SK-N-SH treated with all-trans-retinoic acid at 6 μM for 48 hours (cell line): Measurements from ENCODE around the gene CSE1L.
"Not testable (repeated sequence)": the region's sequence is repeated elsewhere in the genome, so short reads cannot be mapped to it uniquely, and the experiment has no call there.

ENCODE experiments used
- ATAC-seq: fragments of 200-7000 bp; cut with Tn5 transposase; 3 replicates; pipeline ENCODE4 v1.9.1; 2020; ENCODE audit warnings: mild to moderate bottlenecking, moderate library complexity
- ARNTL ChIP-seq: fragments of 450-650 bp; formaldehyde crosslinking; IDR thresholded peaks from 2 replicates; pipeline ENCODE4 v1.5.0; 2020; ENCODE audit warnings: low read depth, mild to moderate bottlenecking, moderate library complexity, borderline replicate concordance
- BACH2 ChIP-seq: fragments of 250-450 bp; sonication (Bioruptor Pico); IDR thresholded peaks from 2 replicates; pipeline ENCODE4 v1.9.0; 2021; ENCODE audit warnings: mild to moderate bottlenecking, borderline replicate concordance
- CREB5 ChIP-seq: fragments of 250-450 bp; sonication (Bioruptor Pico); IDR thresholded peaks from 2 replicates; pipeline ENCODE4 v1.5.1; 2020; ENCODE audit warnings: low read depth, mild to moderate bottlenecking, moderate library complexity
- CSDC2 ChIP-seq: fragments of 250-450 bp; sonication (Bioruptor Pico); IDR thresholded peaks from 2 replicates; pipeline ENCODE4 v1.5.0; 2020; ENCODE audit warnings: mild to moderate bottlenecking, moderate library complexity
- CSRNP3 ChIP-seq: fragments of 250-450 bp; sonication (Bioruptor Pico); IDR thresholded peaks from 2 replicates; pipeline ENCODE4 v1.5.1; 2021; ENCODE audit warnings: mild to moderate bottlenecking, moderate library complexity
- ESRRG ChIP-seq: fragments of 250-450 bp; sonication (Bioruptor Pico); IDR thresholded peaks from 2 replicates; pipeline ENCODE4 v1.6.1; 2021; ENCODE audit warnings: mild to moderate bottlenecking
- GLIS3 ChIP-seq: fragments of 250-450 bp; sonication (Bioruptor Pico); IDR thresholded peaks from 2 replicates; pipeline ENCODE4 v1.5.0; 2020; ENCODE audit warnings: mild to moderate bottlenecking, moderate library complexity
- ISL1 ChIP-seq: fragments of 250-450 bp; sonication (Bioruptor Pico); IDR thresholded peaks from 2 replicates; pipeline ENCODE4 v2.1.2; 2022; ENCODE audit warnings: mild to moderate bottlenecking, moderate library complexity
- OSR1 ChIP-seq: fragments of 250-450 bp; sonication (Bioruptor Pico); IDR thresholded peaks from 2 replicates; pipeline ENCODE4 v1.8.0; 2022; ENCODE audit warnings: moderate library complexity, mild to moderate bottlenecking, inconsistent platforms
- PATZ1 ChIP-seq: fragments of 250-450 bp; sonication (Bioruptor Pico); IDR thresholded peaks from 2 replicates; pipeline ENCODE4 v1.8.0; 2020; ENCODE audit warnings: mild to moderate bottlenecking, moderate library complexity, borderline replicate concordance
- POU6F1 ChIP-seq: fragments of 250-450 bp; sonication (Bioruptor Pico); IDR thresholded peaks from 2 replicates; pipeline ENCODE4 v1.8.0; 2021; ENCODE audit warnings: low read depth, mild to moderate bottlenecking, moderate library complexity, borderline replicate concordance
- RARB ChIP-seq: fragments of 250-450 bp; sonication (Bioruptor Pico); IDR thresholded peaks from 2 replicates; pipeline ENCODE4 v1.8.0; 2021; ENCODE audit warnings: mild to moderate bottlenecking, moderate library complexity
- SNAI2 ChIP-seq: fragments of 250-450 bp; sonication (Bioruptor Pico); IDR thresholded peaks from 2 replicates; pipeline ENCODE4 v1.5.0; 2020; ENCODE audit warnings: mild to moderate bottlenecking, moderate library complexity
- TCF4 ChIP-seq: fragments of 250-450 bp; sonication (Bioruptor Pico); IDR thresholded peaks from 2 replicates; pipeline ENCODE4 v1.8.0; 2021; ENCODE audit warnings: mild to moderate bottlenecking, moderate library complexity, borderline replicate concordance
- TOX ChIP-seq: fragments of 250-450 bp; sonication (Bioruptor Pico); IDR thresholded peaks from 2 replicates; pipeline ENCODE4 v1.8.0; 2021; ENCODE audit warnings: mild to moderate bottlenecking, moderate library complexity, borderline replicate concordance
- TSHZ2 ChIP-seq: fragments of 250-450 bp; sonication (Bioruptor Pico); IDR thresholded peaks from 2 replicates; pipeline ENCODE4 v1.5.0; 2020; ENCODE audit warnings: mild to moderate bottlenecking, moderate library complexity
- ZC3H10 ChIP-seq: fragments of 250-450 bp; sonication (Bioruptor Pico); IDR thresholded peaks from 2 replicates; pipeline ENCODE4 v1.5.1; 2021; ENCODE audit warnings: mild to moderate bottlenecking, moderate library complexity
- ZFP3 ChIP-seq: fragments of 250-450 bp; sonication (Bioruptor Pico); IDR thresholded peaks from 2 replicates; pipeline ENCODE4 v1.5.0; 2020; ENCODE audit warnings: mild to moderate bottlenecking, moderate library complexity
- ZFP30 ChIP-seq: fragments of 450-650 bp; formaldehyde crosslinking; IDR thresholded peaks from 2 replicates; pipeline ENCODE4 v1.5.0; 2022; ENCODE audit warnings: mild to moderate bottlenecking, moderate library complexity
- ZNF565 ChIP-seq: fragments of 450-650 bp; formaldehyde crosslinking; conservative IDR thresholded peaks from 2 replicates; pipeline ENCODE4 v1.5.0; 2020; ENCODE audit warnings: low read depth, mild to moderate bottlenecking, moderate library complexity
- ZNF70 ChIP-seq: fragments of 450-650 bp; formaldehyde crosslinking; IDR thresholded peaks from 2 replicates; pipeline ENCODE4 v1.5.0; 2020; ENCODE audit warnings: mild to moderate bottlenecking, moderate library complexity

The CSE1L gene

GRCh38 chr20:49082295-49082694 is 36.2 kb downstream of the CSE1L start:
- not testable (repeated sequence) for ATAC-seq

GRCh38 chr20:49091104-49091503 is 45.0 kb downstream of the CSE1L start:
- no peak for TF ChIP-seq ZC3H10
- ATAC-seq, result no peak

- no peak for ATAC-seq
These were observed 45.6 kb downstream of the CSE1L start for GRCh38 chr20:49091762-49092161.

GRCh38 chr20:49096203-49096730 is 50.2 kb downstream of the CSE1L start:
- no peak for TF ChIP-seq BACH2 (CRISPR knock-in tag)
- TF ChIP-seq CSRNP3 (CRISPR knock-in tag), result no peak
- no peak for TF ChIP-seq TSHZ2 (CRISPR knock-in tag)
- no peak for TF ChIP-seq ESRRG (CRISPR knock-in tag)
- TF ChIP-seq ARNTL (CRISPR knock-in tag), result no peak
- TF ChIP-seq ZNF565 (CRISPR knock-in tag), result no peak
- TF ChIP-seq TCF4, result no peak
- no peak for TF ChIP-seq GLIS3 (CRISPR knock-in tag)
- no peak for TF ChIP-seq PATZ1
- TF ChIP-seq CREB5 (CRISPR knock-in tag), result no peak
- no peak for TF ChIP-seq CSDC2
- TF ChIP-seq ISL1, result no peak
- no peak for TF ChIP-seq POU6F1 (CRISPR knock-in tag)
- no peak for TF ChIP-seq ZNF70
- no peak for TF ChIP-seq TOX (CRISPR knock-in tag)
- TF ChIP-seq, all 23 proteins: peak for 0
- no peak for ATAC-seq

More at GRCh38 chr20:49091762-49092161, 45.6 kb downstream of the CSE1L start:
- no peak for TF ChIP-seq ZFP30
- TF ChIP-seq ZNF70, result no peak
- no peak for TF ChIP-seq RARB (CRISPR knock-in tag)
- no peak for TF ChIP-seq SNAI2 (CRISPR knock-in tag)
- no peak for TF ChIP-seq BACH2 (CRISPR knock-in tag)
- no peak for TF ChIP-seq ZNF565 (CRISPR knock-in tag)
- no peak for TF ChIP-seq TCF4

- no peak for ATAC-seq
- no peak for TF ChIP-seq GLIS3 (CRISPR knock-in tag)
- no peak for TF ChIP-seq ZFP3
- no peak for TF ChIP-seq ZNF565 (CRISPR knock-in tag)
- no peak for TF ChIP-seq RARB (CRISPR knock-in tag)
- TF ChIP-seq CSRNP3 (CRISPR knock-in tag), result no peak
- no peak for TF ChIP-seq CREB5 (CRISPR knock-in tag)
- TF ChIP-seq OSR1 (CRISPR knock-in tag), result no peak
- no peak for TF ChIP-seq ESRRG (CRISPR knock-in tag)
- TF ChIP-seq TOX (CRISPR knock-in tag), result no peak
These were observed 51.0 kb downstream of the CSE1L start for GRCh38 chr20:49097159-49097558.
